GM21515 (cell line): ENCODE measurements around the gene PTPN3.
"Not testable (repeated sequence)": the region's sequence is repeated elsewhere in the genome, so short reads cannot be mapped to it uniquely, and the experiment has no call there.

Experiments used
- ATAC-seq: cut with Tn5 transposase; IDR thresholded peaks from one replicate; pipeline ENCODE4 v1.9.1; 2021; ENCODE audit not compliant: unreplicated experiment

PTPN3 gene

GRCh38 chr9:109354190-109354589 lies 143.9 kb downstream of the PTPN3 start:
- ATAC-seq = no peak

- no peak for ATAC-seq
These were observed 147.1 kb downstream of the PTPN3 start for GRCh38 chr9:109351032-109351431.

GRCh38 chr9:109349421-109349846 lies 148.7 kb downstream of the PTPN3 start:
- no peak for ATAC-seq

GRCh38 chr9:109346904-109347303 lies 151.2 kb downstream of the PTPN3 start:
- ATAC-seq = no peak

DNA sequence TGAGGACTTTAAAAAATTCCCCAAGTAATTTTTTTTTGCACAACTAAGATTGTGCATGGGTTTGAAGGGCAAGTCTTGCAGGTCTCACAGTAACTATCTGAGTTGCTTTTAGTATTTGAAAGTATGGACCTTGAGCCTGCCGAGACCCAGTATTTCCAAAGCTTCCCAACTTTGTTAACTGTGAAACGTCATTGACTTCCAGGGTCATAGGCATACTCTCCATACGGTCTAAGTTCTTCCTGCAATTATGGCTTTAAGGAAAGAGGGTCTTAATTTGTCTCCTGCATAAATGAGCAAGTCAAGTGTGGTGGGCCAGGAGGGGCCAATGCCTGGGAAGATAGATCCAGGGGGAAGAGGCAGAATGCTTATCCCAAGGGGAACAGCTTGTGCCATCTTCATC lies 153.2 kb downstream of the PTPN3 start:
- no peak for ATAC-seq

DNA sequence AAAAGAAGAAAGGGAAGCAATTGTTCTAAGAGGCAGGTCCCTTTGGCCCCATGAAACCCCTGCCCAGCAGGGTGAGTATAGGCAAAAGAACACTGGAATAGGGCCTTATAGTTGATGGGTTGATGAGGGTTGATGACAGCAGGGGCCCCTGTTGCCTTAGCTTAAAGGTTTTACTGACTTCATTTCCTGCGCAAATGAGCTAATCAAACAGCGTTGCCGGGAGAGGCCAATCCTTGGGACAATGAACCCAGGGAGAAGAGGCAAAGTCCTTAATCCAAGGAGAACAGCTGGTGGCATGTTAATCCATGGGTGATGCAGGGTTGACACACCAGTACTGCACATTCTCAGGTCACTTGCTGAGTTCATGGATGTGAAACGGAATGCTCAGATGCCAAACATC lies 155.2 kb downstream of the PTPN3 start:
- ATAC-seq = no peak

DNA sequence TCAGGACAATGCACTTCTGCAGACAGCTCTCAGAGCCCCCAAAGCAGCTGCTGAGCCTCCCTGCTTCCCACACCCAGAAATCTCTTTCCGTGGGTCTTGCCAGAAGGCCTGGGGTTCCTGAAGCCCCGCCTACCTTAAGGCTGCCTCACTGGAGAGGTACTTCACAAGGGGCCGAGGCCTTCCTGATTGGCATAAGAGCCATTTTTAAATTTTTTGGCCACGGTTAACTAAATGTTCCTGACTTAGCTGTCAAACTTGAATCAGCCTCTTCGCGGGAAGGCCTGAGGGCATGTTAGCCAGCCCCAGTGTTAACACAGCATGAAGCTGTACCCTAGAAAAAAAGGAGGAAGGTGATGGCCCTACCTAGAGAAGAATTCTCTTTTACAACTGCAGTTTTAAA lies 156.5 kb downstream of the PTPN3 start:
- no peak for ATAC-seq

DNA sequence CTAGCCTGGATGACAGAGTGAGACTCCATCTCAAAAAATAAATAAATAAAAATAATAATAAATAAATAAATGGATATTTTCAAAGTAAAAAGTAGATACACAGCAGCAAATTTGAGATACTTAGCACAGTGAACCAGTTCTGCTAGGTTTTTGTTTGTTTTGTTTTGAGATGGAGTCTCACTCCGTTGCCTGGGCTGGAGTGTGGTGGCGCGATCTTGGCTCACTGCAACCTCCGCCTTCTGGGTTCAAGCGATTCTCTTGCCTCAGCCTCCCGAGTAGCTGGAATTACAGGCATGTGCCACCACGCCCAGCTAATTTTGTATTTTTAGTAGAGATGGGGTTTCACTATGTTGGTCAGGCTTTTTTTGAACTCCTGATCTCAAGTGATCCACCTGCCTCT lies 157.1 kb downstream of the PTPN3 start:
- ATAC-seq = not testable (repeated sequence)

GRCh38 chr9:109336409-109336808 lies 161.7 kb downstream of the PTPN3 start:
- ATAC-seq = no peak

GRCh38 chr9:109335929-109336328 lies 162.2 kb downstream of the PTPN3 start:
- ATAC-seq = no peak

DNA sequence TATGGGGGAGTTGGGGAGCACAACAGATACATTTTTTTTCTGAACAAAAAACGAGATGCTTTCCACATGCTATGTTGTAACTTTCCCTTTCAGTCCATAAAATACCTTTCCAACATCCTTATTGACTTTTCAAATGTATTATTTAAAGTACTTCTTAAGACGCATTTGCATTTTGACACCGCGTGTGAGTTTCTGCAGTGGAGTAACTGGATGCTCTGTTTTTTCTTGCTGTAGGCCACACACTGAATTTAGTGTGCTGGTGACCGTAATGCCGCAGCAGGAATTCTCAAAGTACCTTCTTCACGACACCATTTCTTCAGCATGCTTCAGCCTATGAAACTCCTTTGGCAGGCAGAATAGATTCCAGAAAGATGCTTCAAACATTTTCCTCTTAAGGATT lies 163.0 kb downstream of the PTPN3 start:
- no peak for ATAC-seq

DNA sequence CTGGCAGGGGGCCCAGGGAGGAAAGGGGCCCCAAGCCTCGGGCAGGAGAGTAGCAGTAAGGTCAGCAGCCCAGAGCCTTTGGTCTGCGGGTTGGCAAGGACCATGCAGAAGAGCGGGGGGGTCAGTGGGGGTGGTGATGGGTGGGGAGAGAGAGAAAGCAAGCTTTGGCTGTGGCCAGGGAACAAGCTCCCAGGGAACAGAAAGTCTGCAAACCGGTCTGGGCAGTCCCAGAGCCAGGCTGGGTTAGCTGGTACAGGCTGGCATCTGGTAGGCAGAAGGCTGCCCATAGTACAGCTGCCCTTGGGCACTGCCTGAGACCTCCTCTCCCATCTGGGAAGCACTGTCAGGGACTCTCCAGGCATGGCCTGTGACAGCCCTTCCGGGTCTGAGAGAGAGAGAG lies 166.8 kb downstream of the PTPN3 start:
- no peak for ATAC-seq

DNA sequence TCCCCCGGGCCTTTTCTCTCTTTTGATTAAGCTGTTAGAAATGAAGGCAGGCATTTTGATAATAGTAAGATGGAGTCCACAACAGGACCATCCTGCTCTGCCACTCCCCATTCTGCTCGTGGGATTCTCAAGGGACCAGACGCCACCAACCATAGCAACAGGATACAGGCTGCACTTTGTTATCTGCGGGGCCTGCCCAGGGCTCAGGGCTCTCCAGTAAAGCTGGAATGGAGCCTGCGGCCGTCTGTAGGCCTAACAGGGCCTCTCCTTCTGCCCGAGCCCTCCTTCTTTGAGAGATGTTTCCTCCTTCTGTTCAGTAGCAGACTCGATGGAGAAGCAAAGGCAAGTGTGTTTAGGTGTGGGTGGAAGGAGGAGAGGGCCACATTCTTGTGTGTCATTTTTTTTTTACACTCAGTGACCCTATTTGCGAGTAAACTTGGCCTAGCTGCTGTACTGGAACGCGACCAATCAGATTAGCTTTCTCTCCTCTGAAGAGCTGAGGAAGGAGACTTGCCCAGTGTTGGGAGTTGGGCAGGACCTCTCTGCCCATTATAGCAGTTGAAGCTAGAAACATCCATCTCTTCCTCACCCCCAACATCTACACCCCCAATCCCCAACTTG lies 168.4 kb downstream of the PTPN3 start:
- no peak for ATAC-seq

GRCh38 chr9:109328978-109329637 lies 169.0 kb downstream of the PTPN3 start:
- no peak for ATAC-seq
